ENCODE results near the gene HPSE2.

- TF ChIP-seq CTCF (IDR thresholded peaks at IDR 0.05) (no peak), POLR2A (IDR thresholded peaks at IDR 0.05; ENCODE audit: low read depth) (no peak), EP300 (IDR thresholded peaks at IDR 0.05) (no peak), POLR2AphosphoS5 (IDR thresholded peaks at IDR 0.05) (no peak)
Measured at GRCh38 chr10:98465866-98466265, 769.8 kb downstream of the HPSE2 start.

Data from esophagus muscularis mucosa (tissue), 4 donors.